HepG2 (cell line): ENCODE data around the gene TSSK2. TPM values are rescaled to one million over a fixed set of nuclear protein-coding genes. Genes with fewer than 3 reads are reported as not detected.

Source experiments
- GABPB1 ChIP-seq: IDR thresholded peaks from 2 replicates; pipeline ENCODE4 v1.6.1; 2016; ENCODE audit warnings: mild to moderate bottlenecking, missing genetic modification reagents, moderate library complexity, missing compliant biosample characterization
- HNF4G ChIP-seq, 2 experiments: sonication (generic) in 1 of 2; formaldehyde crosslinking in 1 of 2; IDR thresholded peaks; 2 replicates each; pipeline versions ENCODE4 v1.4.0 to v1.6.1; 2011 to 2020; ENCODE audit warnings: borderline replicate concordance in 2 of 2, low read depth in 2 of 2, mild to moderate bottlenecking in 2 of 2, low read length in 1 of 2, missing genetic modification reagents in 1 of 2, moderate library complexity in 1 of 2
- MTA1 ChIP-seq: sonication (generic); formaldehyde crosslinking; IDR thresholded peaks from 2 replicates; pipeline ENCODE4 v1.4.0; 2020; ENCODE audit warnings: missing genetic modification reagents, mild to moderate bottlenecking, borderline replicate concordance
- NFIB ChIP-seq: sonication (generic); formaldehyde crosslinking; IDR thresholded peaks from 2 replicates; pipeline ENCODE4 v1.9.0; 2021; ENCODE audit warnings: missing genetic modification reagents, mild to moderate bottlenecking, borderline replicate concordance
- NFKB2 ChIP-seq: sonication (generic); formaldehyde crosslinking; IDR thresholded peaks from 2 replicates; pipeline ENCODE4 v1.4.0; 2020; ENCODE audit warnings: missing genetic modification reagents, borderline replicate concordance
- POLR2AphosphoS5 ChIP-seq: IDR thresholded peaks from 2 replicates; pipeline ENCODE4 v1.6.1; 2012; ENCODE audit warnings: low read depth, low read length
- RBFOX2 ChIP-seq: fragments of 200-400 bp; formaldehyde crosslinking; IDR thresholded peaks from 2 replicates; pipeline ENCODE4 v1.6.1; 2017; ENCODE audit warnings: low read depth, mild to moderate bottlenecking, low read length
- RFXANK ChIP-seq: IDR thresholded peaks from 2 replicates; pipeline ENCODE4 v1.6.1; 2016
- SRY ChIP-seq: sonication (generic); formaldehyde crosslinking; IDR thresholded peaks from 2 replicates; pipeline ENCODE4 v1.8.0; 2022; ENCODE audit warnings: mild to moderate bottlenecking, missing genetic modification reagents
- ZBTB8A ChIP-seq: sonication (generic); formaldehyde crosslinking; IDR thresholded peaks from 2 replicates; pipeline ENCODE4 v1.4.0; 2020; ENCODE audit warnings: mild to moderate bottlenecking, low read depth, missing genetic modification reagents, borderline replicate concordance
- ZNF121 ChIP-seq: sonication (generic); formaldehyde crosslinking; IDR thresholded peaks from 2 replicates; pipeline ENCODE4 v1.5.0; 2020; ENCODE audit warnings: mild to moderate bottlenecking, missing genetic modification reagents
- ZNF326 ChIP-seq: sonication (generic); formaldehyde crosslinking; IDR thresholded peaks from 2 replicates; pipeline ENCODE4 v1.4.0; 2020; ENCODE audit warnings: missing genetic modification reagents, borderline replicate concordance
- polyA plus RNA-seq, 8 experiments: library from polyadenylated mRNA; depleted of rRNA in 3 of 8; stranded (reverse) in 7 of 8; unstranded in 1 of 8; fragments of >200 nt; fragmentation: Illumina TruSeq in 4 of 8; extraction: Trizol in 4 of 8; gene quantifications; 2 replicates each; pipeline versions ENCODE4 v1.2.1 to v1.2.3, GENCODE V29; 2011 to 2016; ENCODE audit warnings: low read depth in 4 of 8, missing spikeins in 1 of 8, mixed read lengths in 1 of 8; ENCODE audit not compliant: insufficient read depth in 1 of 8
- total RNA-seq, 5 experiments: library from RNA; depleted of rRNA; stranded (reverse); fragments of >200 nt; fragmentation: Illumina TruSeq; extraction: Trizol; gene quantifications; 2 replicates each; pipeline ENCODE4 v1.2.3, GENCODE V29; 2016; ENCODE audit warnings: low read depth in 1 of 5
- TF ChIP-seq, protein P1 (sequence below): sonication (generic); IDR thresholded peaks from 2 replicates; pipeline ENCODE4 v1.6.1; 2016; ENCODE audit warnings: low read depth, borderline replicate concordance
- TF ChIP-seq, protein P2 (sequence below): sonication (generic); formaldehyde crosslinking; IDR thresholded peaks from 2 replicates; pipeline ENCODE4 v1.4.0; 2020; ENCODE audit warnings: mild to moderate bottlenecking, missing genetic modification reagents
- TF ChIP-seq, protein P3 (sequence below): sonication (generic); formaldehyde crosslinking; IDR thresholded peaks from 2 replicates; pipeline ENCODE4 v1.5.1; 2020; ENCODE audit warnings: mild to moderate bottlenecking, missing genetic modification reagents, moderate library complexity
- TF ChIP-seq, protein P4 (sequence below): sonication (generic); formaldehyde crosslinking; conservative IDR thresholded peaks from 2 replicates; pipeline ENCODE4 v1.4.0; 2020; ENCODE audit warnings: missing genetic modification reagents

TSSK2 gene
- total and polyA plus RNA-seq, 2 of the 13 experiments (the other 11 are each of a cell fraction or from before 2014, with no cell fraction given), result not detected

DNA sequence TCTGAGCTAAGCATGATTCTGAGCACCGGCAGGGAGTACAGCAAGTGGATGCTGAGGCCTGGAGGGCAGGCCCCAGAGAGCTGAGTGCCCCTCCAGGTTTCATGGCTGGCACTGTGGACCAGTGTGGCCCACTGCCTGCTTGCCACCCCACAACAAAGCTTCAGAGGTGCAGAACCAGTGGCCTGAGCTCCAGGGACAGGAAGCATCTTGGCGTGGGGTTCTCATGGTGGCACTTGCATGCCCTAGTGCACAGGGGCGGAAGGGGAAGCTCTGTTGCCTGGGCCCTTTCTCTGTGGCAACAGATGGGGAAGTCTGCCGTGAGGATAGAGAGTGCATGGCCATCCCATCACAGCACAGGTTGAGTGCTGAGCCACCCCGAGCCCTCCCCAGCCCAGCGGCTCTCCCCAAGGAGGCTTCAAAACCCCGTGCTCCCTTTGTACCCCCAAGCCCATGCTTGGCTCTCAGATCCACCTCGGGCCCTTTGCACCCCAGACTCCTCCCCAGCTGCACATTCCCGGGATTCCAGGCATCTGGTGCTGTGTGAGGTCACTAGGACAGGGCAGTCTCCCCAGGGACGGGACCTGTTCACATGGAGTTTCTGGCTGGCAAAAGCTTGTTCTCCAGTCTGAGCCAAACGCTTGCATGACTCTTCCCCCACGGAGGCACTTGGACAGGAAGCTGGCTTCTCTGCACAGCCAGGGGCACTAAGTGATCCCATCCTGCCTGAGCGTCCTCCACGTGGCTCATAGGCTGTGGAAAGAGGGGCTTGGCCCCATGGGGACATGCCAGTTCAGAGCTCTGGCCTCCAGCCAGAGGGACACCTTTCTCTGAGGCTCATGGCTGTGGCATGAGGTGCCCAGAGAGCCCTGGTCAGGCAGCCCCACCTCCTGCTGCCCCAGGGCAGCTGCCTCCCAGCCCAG lies 43.3 kb downstream of the TSSK2 start (continued):
- TF ChIP-seq NFKB2 (peak; percentile 21; the same call in 1 of the 2 replicates), SRY (CRISPR knock-in tag) (peak; percentile 30; the same call in 1 of the 2 replicates), GABPB1 (CRISPR knock-in tag) (peak; percentile 14; the same call in 1 of the 2 replicates), POLR2AphosphoS5 (peak; percentile 44), NFIB (CRISPR knock-in tag) (no peak), MTA1 (no peak), ZNF326 (CRISPR knock-in tag) (peak; percentile 78; the same call in 1 of the 2 replicates), RFXANK (no peak), RBFOX2 (0 out of 2 replicates have a peak, but pooled peaks have one; percentile 0), HNF4G (IDR thresholded peaks at IDR 0.05; ENCODE audit: borderline replicate concordance, low read depth, low read length) (peak; percentile 24; the same call in 1 of the 2 replicates), HNF4G (CRISPR knock-in tag; IDR thresholded peaks at IDR 0.05; ENCODE audit: borderline replicate concordance, low read depth) (no peak), ZNF121 (CRISPR knock-in tag) (peak; percentile 52; the same call in 1 of the 2 replicates), ZBTB8A (CRISPR knock-in tag) (no peak)
- TF ChIP-seq, protein P1, sequence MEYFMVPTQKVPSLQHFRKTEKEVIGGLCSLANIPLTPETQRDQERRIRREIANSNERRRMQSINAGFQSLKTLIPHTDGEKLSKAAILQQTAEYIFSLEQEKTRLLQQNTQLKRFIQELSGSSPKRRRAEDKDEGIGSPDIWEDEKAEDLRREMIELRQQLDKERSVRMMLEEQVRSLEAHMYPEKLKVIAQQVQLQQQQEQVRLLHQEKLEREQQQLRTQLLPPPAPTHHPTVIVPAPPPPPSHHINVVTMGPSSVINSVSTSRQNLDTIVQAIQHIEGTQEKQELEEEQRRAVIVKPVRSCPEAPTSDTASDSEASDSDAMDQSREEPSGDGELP, result peak; percentile 18; the same call in 1 of the 2 replicates
- TF ChIP-seq, protein P2, sequence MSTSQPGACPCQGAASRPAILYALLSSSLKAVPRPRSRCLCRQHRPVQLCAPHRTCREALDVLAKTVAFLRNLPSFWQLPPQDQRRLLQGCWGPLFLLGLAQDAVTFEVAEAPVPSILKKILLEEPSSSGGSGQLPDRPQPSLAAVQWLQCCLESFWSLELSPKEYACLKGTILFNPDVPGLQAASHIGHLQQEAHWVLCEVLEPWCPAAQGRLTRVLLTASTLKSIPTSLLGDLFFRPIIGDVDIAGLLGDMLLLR, result no peak
- TF ChIP-seq, protein P3, sequence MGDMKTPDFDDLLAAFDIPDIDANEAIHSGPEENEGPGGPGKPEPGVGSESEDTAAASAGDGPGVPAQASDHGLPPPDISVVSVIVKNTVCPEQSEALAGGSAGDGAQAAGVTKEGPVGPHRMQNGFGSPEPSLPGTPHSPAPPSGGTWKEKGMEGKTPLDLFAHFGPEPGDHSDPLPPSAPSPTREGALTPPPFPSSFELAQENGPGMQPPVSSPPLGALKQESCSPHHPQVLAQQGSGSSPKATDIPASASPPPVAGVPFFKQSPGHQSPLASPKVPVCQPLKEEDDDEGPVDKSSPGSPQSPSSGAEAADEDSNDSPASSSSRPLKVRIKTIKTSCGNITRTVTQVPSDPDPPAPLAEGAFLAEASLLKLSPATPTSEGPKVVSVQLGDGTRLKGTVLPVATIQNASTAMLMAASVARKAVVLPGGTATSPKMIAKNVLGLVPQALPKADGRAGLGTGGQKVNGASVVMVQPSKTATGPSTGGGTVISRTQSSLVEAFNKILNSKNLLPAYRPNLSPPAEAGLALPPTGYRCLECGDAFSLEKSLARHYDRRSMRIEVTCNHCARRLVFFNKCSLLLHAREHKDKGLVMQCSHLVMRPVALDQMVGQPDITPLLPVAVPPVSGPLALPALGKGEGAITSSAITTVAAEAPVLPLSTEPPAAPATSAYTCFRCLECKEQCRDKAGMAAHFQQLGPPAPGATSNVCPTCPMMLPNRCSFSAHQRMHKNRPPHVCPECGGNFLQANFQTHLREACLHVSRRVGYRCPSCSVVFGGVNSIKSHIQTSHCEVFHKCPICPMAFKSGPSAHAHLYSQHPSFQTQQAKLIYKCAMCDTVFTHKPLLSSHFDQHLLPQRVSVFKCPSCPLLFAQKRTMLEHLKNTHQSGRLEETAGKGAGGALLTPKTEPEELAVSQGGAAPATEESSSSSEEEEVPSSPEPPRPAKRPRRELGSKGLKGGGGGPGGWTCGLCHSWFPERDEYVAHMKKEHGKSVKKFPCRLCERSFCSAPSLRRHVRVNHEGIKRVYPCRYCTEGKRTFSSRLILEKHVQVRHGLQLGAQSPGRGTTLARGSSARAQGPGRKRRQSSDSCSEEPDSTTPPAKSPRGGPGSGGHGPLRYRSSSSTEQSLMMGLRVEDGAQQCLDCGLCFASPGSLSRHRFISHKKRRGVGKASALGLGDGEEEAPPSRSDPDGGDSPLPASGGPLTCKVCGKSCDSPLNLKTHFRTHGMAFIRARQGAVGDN (CRISPR knock-in tag), result peak; percentile 57
- TF ChIP-seq, protein P4, sequence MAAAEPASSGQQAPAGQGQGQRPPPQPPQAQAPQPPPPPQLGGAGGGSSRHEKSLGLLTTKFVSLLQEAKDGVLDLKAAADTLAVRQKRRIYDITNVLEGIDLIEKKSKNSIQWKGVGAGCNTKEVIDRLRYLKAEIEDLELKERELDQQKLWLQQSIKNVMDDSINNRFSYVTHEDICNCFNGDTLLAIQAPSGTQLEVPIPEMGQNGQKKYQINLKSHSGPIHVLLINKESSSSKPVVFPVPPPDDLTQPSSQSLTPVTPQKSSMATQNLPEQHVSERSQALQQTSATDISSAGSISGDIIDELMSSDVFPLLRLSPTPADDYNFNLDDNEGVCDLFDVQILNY (CRISPR knock-in tag), result no peak
